ENCODE measurements around the gene ANKRD37.
A peak's percentile ranks its signal among the peaks of the same experiment; 100 is the strongest.

The ANKRD37 gene

DNA sequence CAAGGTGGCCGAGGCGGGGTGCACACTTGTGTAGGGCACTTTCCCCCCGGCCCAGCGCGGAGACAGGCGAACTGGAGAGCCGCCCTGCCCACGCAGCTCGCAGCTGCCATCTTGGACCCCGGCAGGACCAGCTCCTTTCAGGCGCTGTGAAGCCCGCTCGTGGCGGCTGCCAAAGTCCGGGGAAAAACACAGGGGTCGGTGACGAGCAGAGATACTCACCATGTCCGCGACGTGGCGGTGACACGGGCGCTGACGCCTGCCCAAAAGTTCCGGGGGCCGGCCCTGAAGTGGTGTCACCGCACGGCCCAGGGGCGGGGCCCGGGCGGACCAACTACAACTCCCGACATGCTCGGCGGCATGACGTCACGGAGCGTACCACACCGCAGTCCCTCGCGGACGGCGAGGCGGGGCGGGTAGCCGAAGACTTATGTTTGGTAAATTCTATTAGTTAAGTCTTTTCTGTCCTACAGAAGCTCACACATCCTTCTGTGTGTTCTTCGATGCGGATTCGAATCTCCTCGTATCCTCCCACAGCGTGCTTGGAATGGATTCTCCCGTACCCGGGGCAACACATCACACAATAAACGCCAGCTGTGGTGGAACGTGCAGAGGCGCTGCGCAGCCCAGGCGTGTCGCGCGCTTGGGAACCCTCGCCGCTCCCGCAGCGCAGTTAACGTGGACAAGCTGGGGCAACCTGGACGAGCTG is 29.2 kb downstream of the ANKRD37 start, which contains the start of gene UFSP2:
TSS of gene UFSP2 (minus strand) at position 318 of the 706 bp plus-strand sequence. CDS start at position 222, 96 bp downstream.
- DNase-seq = peak; percentile 75

DNA sequence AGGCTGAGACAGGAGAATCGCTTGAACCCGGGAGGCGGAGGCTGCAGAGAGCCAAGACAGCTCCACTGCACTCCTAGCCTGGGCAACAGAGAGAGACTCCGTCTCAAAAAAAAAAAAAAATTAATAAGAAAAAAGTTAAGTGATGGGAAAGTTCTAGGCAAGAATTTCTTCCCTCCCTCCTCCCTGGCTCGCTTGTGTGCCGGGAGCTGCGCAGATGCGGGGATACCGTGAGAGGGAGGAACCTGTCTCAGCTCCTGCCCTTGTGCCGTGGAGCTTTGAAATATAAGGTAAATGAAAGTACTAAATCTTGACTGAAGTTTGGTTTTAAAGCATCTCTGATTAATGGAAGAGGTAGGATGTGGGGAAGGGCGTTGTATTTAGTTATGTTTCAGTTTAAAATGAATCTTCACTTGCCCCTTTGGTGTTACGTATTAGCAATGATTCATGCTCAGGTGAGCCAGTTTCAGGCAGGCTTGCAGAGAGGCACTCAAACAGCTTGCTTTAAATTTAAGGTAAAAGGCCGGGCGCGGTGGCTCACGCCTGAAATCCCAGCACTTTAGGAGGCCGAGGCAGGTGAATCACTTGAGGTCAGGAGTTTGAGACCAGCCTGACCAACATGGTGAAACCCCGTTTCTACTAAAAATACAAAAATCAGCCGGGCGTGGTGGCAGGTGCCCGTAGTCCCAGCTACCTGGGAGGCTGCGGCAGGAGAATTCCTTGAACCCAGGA is 30.5 kb downstream of the ANKRD37 start:
- no peak for DNase-seq

GRCh38 chr4:185429660-185430059 is 33.0 kb downstream of the ANKRD37 start:
- no peak for DNase-seq

- DNase-seq = no peak
Measured at GRCh38 chr4:185435466-185435865, 38.8 kb downstream of the ANKRD37 start.

DNA sequence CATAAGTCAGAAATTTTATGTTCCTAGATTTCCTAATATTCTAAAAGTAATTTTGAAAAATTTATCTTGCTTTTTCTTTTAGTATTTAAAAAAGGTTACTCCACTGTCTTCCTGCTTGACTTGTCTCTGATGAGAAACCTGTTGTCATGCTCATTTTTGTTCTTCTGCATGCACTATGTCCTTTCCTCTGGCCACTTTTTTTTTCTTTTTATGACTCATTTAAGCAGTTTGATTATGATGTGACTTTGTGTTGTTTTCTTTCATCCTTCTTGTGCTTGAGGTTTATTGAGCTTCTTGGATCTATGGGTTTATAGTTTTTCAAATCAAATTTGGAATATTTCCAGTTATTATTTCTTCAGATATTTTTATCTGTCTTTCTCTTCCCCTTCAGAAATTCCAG is 41.2 kb downstream of the ANKRD37 start:
- no peak for DNase-seq

GRCh38 chr4:185441479-185441878 is 44.8 kb downstream of the ANKRD37 start:
- no peak for DNase-seq

DNA sequence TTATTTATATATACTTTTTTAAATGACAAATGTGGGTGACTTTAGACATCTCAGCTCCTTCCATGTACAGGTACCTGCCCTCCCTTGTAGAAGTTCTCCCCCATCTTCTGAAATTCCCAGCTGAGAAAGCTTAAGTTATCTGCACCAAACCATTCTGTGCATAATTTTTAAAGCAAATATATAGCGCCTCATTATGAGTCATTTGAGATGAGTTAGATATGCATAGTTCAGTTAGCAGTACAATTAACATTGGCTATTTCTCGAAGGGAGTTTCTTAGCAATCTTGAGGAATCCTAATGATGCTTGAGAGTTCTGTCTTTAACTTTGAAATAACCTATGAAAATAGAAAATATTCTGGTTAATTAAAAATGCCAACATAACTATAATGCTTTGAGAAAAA is 48.6 kb downstream of the ANKRD37 start:
- no peak for DNase-seq

Measured in amniotic stem cell (primary cell).